ENCODE data around the gene OR52E2.
"Not testable (repeated sequence)": the region's sequence is repeated elsewhere in the genome, so short reads cannot be mapped to it uniquely, and the experiment has no call there.

The OR52E2 gene

DNA sequence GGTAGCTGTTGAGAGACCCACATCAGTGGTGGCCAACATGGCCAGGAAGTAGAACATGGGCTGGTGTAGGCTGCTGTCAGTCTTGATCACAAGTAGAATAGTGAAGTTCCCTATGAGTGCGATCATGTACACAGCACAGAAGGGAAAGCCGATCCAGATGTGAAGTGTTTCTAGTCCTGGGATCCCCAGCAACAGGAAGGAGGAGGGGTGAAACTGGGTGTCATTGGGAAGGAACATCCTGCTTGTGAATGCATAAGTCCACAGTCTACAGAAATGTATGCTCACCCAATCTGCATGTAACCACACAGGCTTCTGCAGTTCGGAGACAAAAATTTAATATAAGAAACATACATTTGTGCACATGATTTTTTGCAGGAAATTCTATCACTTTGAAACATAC lies at the start of gene OR52E2:
TSS of gene OR52E2 (minus strand) at position 237 of the 400 bp plus-strand sequence. CDS start at position 237, 0 bp downstream.
- in situ Hi-C loops (cut with HindIII; ENCODE audit: low pct_unique_long_range_greater_than_20kb, low sequenced_read_pairs) = no loop called here
- no peak for DNase-seq (ENCODE audit: low read depth in 1 of 2, low spot score in 1 of 2)
- TF ChIP-seq JUND (IDR thresholded peaks at IDR 0.05; ENCODE audit: low read depth) = no peak

GRCh38 chr11:5107285-5107684 lies 47.9 kb upstream of the OR52E2 start:
- TF ChIP-seq JUND (IDR thresholded peaks at IDR 0.05; ENCODE audit: low read depth) = no peak
- no peak for DNase-seq (ENCODE audit: low read depth in 1 of 2, low spot score in 1 of 2)
- in situ Hi-C loops (cut with HindIII; ENCODE audit: low pct_unique_long_range_greater_than_20kb, low sequenced_read_pairs) = no loop called here

DNA sequence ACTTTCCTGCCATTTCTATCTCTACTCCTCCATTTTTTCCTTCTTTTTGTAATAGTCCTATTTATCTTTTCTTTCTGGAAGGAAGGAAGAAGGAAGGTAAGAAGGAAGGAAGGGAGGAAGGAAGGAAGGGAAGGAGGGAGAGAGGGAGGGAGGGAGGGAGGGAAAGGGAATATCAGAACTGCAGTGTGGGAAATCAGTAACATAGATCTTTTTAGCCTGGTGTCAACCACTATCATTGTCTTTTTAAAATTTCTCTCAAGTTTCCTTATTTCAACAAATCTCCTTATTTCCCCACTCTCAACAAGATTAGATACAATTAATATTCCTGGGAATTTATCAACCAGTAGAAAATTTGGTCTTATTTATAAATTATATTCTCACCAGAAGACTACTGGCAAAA lies 43.6 kb upstream of the OR52E2 start:
- in situ Hi-C loops (cut with HindIII; ENCODE audit: low pct_unique_long_range_greater_than_20kb, low sequenced_read_pairs) = no loop called here
- TF ChIP-seq JUND (IDR thresholded peaks at IDR 0.05; ENCODE audit: low read depth) = no peak
- no peak for DNase-seq (ENCODE audit: low read depth in 1 of 2, low spot score in 1 of 2)

GRCh38 chr11:5102246-5102645 lies 42.8 kb upstream of the OR52E2 start:
- in situ Hi-C loops (cut with HindIII; ENCODE audit: low pct_unique_long_range_greater_than_20kb, low sequenced_read_pairs) = no loop called here
- TF ChIP-seq JUND (IDR thresholded peaks at IDR 0.05; ENCODE audit: low read depth) = no peak
- DNase-seq (ENCODE audit: low read depth in 1 of 2, low spot score in 1 of 2) = no peak

- no peak for DNase-seq (ENCODE audit: low read depth in 1 of 2, low spot score in 1 of 2)
- no peak for TF ChIP-seq JUND (IDR thresholded peaks at IDR 0.05; ENCODE audit: low read depth)
- in situ Hi-C loops (cut with HindIII; ENCODE audit: low pct_unique_long_range_greater_than_20kb, low sequenced_read_pairs) = no loop called here
Measured at GRCh38 chr11:5096011-5096410, 36.6 kb upstream of the OR52E2 start.

DNA sequence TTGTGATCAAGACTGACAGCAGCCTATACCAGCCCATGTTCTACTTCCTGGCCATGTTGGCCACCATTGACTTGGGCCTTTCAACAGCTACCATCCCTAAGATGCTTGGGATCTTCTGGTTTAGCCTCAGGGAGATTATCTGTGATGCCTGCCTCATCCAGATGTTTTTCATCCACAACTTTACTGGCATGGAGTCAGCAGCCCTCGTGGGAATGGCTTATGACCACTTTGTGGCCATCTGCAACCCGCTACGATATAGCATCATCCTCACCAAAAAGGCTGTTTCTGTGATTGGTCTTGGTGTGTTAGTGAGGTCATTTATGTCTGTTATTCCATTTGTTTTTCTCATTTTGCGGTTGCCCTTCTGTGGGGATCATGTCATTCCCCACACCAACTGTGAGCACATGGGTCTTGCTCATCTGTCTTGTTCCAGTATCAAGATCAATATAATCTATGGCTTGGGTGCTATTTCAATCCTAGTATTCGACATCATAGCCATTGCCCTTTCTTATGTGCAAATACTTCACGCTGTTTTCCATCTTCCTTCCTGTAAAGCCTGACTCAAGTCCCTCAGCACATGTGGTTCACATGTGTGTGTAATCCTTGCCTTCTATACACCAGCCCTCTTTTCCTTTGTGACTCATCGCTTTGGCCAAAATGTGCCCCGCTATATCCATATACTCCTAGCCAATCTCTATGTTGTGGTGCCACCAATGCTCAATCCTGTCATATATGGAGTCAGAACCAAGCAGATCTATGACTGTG lies 33.6 kb upstream of the OR52E2 start:
- in situ Hi-C loops (cut with HindIII; ENCODE audit: low pct_unique_long_range_greater_than_20kb, low sequenced_read_pairs) = no loop called here
- TF ChIP-seq JUND (IDR thresholded peaks at IDR 0.05; ENCODE audit: low read depth) = no peak
- no peak for DNase-seq (ENCODE audit: low read depth in 1 of 2, low spot score in 1 of 2)

GRCh38 chr11:5090668-5091067 lies 31.2 kb upstream of the OR52E2 start:
- no peak for DNase-seq (ENCODE audit: low read depth in 1 of 2, low spot score in 1 of 2)
- no peak for TF ChIP-seq JUND (IDR thresholded peaks at IDR 0.05; ENCODE audit: low read depth)
- in situ Hi-C loops (cut with HindIII; ENCODE audit: low pct_unique_long_range_greater_than_20kb, low sequenced_read_pairs) = no loop called here

- no peak for DNase-seq (ENCODE audit: low read depth in 1 of 2, low spot score in 1 of 2)
- TF ChIP-seq JUND (IDR thresholded peaks at IDR 0.05; ENCODE audit: low read depth) = no peak
- in situ Hi-C loops (cut with HindIII; ENCODE audit: low pct_unique_long_range_greater_than_20kb, low sequenced_read_pairs) = no loop called here
Measured at GRCh38 chr11:5088556-5088955, 29.1 kb upstream of the OR52E2 start.

DNA sequence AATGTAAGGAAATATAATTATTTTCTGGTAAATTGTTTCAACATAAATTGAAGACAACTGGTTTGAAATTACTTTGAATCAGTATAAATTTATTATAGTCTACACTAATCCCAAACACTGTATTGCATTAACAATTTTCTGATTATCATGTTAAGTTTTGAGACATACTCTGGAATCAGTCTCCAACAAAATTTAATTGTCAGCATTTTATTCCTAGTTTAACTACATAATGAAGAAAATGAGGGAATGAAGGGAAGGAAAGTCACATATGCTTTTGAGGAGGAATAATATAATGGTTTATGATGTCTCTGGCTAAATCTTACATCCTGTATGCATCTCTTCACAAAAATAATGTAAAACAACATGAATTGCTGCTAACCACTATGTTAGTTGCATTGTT lies 24.2 kb upstream of the OR52E2 start:
- no peak for TF ChIP-seq JUND (IDR thresholded peaks at IDR 0.05; ENCODE audit: low read depth)
- no peak for DNase-seq (ENCODE audit: low read depth in 1 of 2, low spot score in 1 of 2)
- in situ Hi-C loops (cut with HindIII; ENCODE audit: low pct_unique_long_range_greater_than_20kb, low sequenced_read_pairs) = no loop called here

DNA sequence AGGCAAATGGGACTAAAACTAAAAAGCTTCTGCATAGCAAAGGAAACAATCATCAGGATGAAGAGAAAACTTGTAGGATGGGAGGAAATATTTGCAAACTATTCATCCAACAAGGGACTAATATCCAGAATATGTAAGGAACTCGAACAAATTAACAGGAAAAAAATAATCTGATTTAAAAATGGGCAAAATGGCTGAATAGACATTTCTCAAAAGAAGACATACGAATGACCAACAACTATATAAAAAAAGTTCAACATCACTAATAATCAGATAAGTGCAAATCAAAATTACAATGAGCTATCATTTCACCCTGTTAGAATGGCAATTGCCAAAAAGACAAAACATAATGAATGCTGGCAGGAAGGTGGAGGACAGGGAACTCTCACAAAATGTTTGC lies 22.0 kb upstream of the OR52E2 start:
- no peak for DNase-seq (ENCODE audit: low read depth in 1 of 2, low spot score in 1 of 2)
- TF ChIP-seq JUND (IDR thresholded peaks at IDR 0.05; ENCODE audit: low read depth) = no peak
- in situ Hi-C loops (cut with HindIII; ENCODE audit: low pct_unique_long_range_greater_than_20kb, low sequenced_read_pairs) = no loop called here

- no peak for DNase-seq (ENCODE audit: low read depth in 1 of 2, low spot score in 1 of 2)
- in situ Hi-C loops (cut with HindIII; ENCODE audit: low pct_unique_long_range_greater_than_20kb, low sequenced_read_pairs) = no loop called here
- no peak for TF ChIP-seq JUND (IDR thresholded peaks at IDR 0.05; ENCODE audit: low read depth)
Measured at GRCh38 chr11:5071799-5072198, 12.4 kb upstream of the OR52E2 start.

- in situ Hi-C loops (cut with HindIII; ENCODE audit: low pct_unique_long_range_greater_than_20kb, low sequenced_read_pairs) = no loop called here
- no peak for TF ChIP-seq JUND (IDR thresholded peaks at IDR 0.05; ENCODE audit: low read depth)
- DNase-seq (ENCODE audit: low read depth in 1 of 2, low spot score in 1 of 2) = no peak
Measured at GRCh38 chr11:5069272-5069671, 9.8 kb upstream of the OR52E2 start, which contains the start of gene OR52E1. OR52E1 (plus strand) TSS chr11:5069572.

- in situ Hi-C loops (cut with HindIII; ENCODE audit: low pct_unique_long_range_greater_than_20kb, low sequenced_read_pairs) = no loop called here
- DNase-seq (ENCODE audit: low read depth in 1 of 2, low spot score in 1 of 2) = no peak
- no peak for TF ChIP-seq JUND (IDR thresholded peaks at IDR 0.05; ENCODE audit: low read depth)
Measured at GRCh38 chr11:5065027-5065426, 5.6 kb upstream of the OR52E2 start.

DNA sequence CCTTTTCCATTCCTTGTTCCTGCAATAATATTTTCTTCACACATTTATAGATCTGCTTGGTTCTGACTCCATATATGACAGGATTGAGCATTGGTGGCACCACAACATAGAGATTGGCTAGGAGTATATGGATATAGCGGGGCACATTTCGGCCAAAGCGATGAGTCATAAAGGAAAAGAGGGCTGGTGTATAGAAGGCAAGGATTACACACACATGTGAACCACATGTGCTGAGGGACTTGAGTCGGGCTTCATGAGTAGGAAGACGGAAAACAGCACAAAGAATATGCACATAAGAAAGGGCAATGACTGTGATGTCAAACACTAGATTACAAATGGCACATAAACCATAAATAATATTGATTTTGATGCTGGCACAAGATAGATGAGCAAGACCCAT lies 748 bp downstream of the OR52E2 start:
- in situ Hi-C loops (cut with HindIII; ENCODE audit: low pct_unique_long_range_greater_than_20kb, low sequenced_read_pairs); DNase-seq (ENCODE audit: low read depth in 1 of 2, low spot score in 1 of 2): not testable (repeated sequence)
